OCI-M2 (cell line): ENCODE results near the gene VPREB3.

ENCODE experiments used
- DNase-seq: peaks from one replicate; lab custom pipeline; 2025; ENCODE audit not compliant: unreplicated experiment; lab: John Stamatoyannopoulos, UW

Gene VPREB3

DNA sequence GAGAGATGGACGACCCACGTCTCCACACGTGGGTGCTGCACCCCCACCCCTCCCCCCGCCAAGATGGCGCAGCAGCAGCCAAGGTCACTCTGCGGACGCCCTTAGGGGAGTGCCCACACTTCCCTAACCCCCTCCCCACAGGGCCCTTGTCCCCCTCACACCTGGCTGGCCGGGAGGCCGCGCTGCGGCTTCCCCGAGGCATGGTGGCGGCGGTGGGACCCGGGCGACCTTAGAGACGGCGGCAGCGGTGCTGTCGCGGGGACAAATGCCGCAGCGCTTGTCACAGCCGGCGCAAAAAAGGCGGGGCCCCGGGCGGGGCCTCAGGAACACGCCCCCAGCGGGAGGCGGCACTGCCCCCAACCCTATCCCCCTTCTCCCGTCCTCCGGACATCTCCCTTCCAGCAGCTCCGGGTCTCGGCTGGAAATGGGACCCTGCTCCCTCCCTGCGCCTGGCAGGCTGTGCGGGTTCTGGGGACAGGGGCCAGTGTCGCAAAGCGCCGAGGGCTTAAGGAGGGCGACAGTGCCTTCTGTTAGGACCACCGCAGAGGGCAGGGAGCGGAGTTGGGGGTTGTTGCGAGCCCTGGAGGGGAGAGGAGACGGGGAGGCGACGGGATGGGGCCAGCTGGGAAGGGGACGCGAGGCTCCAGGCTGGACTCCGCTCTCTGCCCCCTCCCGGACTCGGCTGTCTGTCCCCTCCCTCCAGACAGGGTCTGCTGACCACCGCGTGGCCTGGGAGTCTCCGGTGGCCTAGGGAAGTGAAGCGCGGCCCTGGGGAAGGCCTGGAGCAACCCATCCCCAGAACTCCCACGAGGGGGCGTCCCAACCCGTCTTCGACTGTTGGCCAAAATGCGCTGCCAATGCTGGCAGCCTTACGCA, 13.7 kb upstream of the VPREB3 start, which contains the start of gene CHCHD10:
Gene CHCHD10, minus strand, starts transcription at position 300 of the 876 bp plus-strand sequence. Its CDS starts 98 bp downstream, at position 202.
- DNase-seq: no peak

- no peak for DNase-seq
Observed at GRCh38 chr22:23767303-23767672, 13.1 kb upstream of the VPREB3 start.

GRCh38 chr22:23764899-23765881, 11.0 kb upstream of the VPREB3 start:
- no peak for DNase-seq

DNA sequence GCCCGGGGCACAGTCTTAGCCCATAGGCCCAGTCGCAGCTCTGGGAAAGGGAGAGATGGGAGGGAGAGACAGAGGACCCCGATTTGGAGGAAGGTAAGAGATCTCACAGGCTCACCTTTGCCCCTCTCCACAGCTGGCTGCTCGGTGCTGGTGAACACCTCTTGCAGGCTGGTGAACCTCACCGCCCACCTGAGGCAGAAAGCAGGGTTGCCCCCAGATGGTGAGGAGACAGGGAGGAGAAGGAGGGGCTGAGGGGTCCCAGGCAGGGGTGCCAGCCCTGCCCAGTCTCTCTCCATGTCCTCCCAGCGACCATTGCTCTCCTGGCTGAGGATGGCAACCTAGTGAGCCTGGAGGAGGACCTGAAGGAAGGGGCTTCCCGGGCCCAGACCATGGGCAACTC, 9.7 kb upstream of the VPREB3 start:
- no peak for DNase-seq

DNA sequence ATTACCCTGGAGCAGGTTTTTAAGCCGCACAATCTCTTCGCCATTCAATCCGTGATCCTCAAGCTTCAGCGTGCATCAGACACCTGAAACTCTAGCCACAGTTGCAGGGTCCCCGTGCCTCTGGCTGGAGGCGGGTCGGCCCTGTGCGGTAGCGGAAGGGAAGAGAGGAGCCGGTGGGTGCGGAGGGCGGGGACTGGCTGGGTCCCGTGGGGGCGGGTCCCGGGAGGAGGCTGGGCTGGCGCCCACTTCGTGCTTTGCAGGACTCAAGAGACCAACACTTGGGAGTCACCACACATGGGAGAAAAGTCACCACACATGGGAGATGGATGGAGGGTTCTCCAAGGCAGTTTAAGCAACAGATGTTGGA, 9.3 kb upstream of the VPREB3 start:
- DNase-seq: no peak

GRCh38 chr22:23762842-23763578, 8.8 kb upstream of the VPREB3 start, which contains the start of gene C22orf15:
TSS of gene C22orf15 (plus strand) at chr22:23762990. CDS start at chr22:23763307, 317 bp downstream.
- no peak for DNase-seq

DNA sequence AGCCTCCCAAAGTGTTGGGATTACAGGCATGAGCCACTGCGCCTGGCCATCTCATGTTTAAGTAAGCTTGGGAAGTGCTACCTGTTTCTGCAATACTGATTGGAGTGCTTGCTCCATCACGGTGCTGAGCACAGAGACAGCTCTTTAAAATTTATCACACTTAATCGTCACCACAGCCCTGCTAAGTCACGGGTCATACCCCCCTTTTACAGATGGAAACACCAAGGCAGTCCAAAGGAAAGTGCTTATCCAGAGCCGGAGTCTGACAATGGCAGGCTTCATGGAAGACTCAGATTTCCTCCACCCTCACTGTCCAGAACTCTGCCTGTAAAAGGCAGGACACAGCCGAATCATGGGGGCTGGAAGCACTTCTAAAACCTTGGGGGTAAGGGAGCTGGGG, 5.8 kb upstream of the VPREB3 start:
- DNase-seq: no peak

GRCh38 chr22:23759566-23759965, 5.3 kb upstream of the VPREB3 start:
- DNase-seq: no peak

DNA sequence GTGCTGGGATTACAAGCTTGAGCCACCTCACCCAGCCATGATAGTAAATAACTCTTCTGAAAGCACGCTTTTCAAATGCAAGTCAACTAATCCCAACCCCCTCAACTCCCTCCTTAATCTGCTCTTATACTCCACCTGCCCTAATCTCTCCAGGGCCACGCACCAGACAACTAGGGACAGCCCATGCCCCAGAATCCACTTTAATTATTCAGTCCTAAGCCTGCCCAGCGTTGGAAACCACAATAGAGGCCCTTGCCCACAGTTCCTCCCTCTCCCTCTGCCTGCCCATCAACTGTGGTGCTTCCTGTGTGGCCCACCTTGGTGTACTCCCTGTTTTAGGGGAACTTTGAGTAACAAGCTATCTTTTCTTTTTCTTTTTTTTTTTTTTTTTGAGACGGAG, 2.7 kb upstream of the VPREB3 start:
- DNase-seq: no peak

DNA sequence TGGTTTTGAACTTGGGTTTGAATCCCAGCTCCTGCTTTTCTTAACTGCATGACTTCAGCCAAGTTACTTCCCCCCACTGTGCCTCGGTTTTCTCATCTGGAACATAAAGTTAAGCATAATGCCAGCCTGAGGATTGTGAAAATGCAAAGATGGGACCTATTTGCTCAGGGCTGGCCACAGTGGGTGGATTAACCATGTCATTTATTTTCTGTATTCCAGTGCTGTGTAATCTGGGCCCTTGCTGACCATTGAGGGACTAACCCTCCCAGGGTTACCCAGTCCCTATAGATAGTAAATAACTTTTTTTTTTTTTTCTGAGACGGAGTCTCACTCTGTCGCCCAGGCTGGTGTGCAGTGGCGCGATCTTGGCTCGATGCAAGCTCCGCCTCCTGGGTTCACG, 1.5 kb upstream of the VPREB3 start:
- no peak for DNase-seq

DNA sequence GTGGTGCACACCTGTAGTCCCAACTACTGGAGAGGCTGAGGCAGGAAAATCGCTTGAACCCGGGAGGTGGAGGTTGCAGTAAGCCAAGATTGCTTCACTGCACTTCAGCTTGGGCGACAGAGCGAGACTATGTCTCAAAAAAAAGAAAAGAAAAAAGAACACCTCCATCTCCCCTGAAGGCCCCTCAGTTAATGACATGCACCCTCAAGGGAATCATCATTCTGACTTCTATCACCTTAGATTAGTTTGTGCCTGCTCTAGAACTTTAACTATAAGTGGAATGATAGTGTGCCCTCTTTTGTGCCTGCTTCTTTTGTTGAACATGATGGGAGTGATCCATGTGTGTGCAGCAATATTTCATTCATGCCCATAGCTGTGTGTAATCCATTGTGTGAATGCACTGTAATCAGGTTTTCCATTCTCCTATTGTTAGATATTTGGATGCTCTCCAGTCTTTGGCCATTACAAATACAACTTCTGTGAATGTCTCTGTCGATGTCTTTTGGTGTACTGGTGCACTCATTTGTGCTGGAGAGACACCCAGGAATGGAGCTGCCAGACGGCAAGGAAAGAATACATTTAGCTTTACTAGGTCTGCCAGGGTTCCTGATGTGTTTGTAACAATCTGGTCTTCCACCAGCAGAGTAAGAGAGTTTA, 883 bp upstream of the VPREB3 start:
- no peak for DNase-seq

DNA sequence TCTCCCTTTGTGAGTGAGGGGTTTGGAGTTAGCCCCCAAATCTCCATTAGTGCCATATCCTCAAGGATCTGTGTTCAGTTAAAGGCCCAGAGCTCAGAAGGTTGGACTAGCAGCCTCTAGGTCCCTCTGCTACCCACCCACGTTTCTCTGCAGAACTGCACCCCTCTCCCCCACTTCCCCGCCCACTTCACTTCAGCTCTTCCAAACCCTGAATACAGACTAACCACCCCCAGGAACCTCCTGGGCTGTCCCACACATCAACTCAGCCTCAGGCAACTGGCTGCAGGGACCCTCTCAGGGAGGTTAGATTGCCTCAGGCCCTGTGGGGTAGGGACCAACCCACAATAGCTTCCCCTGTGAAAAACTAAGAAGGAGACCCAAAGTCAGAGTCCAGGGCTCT, 840 bp downstream of the VPREB3 start:
- no peak for DNase-seq

DNA sequence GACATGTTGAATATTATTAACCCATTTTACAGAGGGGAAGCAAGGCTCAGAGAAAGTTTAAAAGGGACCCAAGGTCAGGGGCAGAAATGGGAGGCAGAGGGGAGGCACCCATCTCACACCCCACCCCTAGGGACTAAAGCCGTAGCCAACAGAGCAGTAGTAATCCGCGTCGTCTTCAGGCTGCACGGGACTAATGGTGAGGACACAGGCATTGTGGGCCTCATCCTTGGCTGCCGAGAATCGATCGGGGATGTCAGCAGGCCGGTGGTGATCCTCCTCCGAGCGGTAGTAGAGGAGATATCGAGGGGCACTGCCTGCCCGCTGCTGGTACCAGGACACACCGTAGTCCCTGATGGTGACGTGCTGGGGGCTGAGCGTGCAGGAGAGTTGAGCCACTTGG, 1.5 kb downstream of the VPREB3 start:
- no peak for DNase-seq

DNA sequence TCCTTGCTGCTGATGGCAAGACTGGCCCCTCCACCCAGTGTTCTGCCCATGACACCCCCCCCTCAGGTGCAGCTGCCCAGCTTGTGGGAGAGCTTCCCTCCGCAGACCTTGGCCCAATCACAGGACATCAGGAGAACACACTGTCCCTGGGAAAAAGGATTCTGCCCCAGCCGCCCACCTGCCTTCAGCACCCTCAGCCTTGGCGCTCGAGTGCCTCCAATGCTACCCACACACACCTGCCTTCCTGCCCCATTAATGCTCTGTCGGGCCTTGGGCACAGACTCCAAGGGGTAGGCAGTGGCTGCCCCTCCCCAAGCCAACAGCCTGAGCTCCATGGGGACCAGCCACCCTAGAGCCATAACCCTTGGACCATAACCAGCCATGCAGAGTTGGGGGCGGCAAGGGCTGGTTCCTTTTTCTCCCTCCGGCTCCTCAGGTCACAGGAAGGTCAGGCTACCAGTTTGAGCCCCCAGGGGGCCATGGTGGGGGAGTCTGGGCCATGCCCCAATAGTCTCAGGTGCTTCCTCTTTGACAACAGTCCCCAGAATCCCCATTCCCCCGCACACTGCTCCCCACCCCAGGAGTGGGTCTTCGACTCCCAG, 2.0 kb downstream of the VPREB3 start:
- no peak for DNase-seq

DNA sequence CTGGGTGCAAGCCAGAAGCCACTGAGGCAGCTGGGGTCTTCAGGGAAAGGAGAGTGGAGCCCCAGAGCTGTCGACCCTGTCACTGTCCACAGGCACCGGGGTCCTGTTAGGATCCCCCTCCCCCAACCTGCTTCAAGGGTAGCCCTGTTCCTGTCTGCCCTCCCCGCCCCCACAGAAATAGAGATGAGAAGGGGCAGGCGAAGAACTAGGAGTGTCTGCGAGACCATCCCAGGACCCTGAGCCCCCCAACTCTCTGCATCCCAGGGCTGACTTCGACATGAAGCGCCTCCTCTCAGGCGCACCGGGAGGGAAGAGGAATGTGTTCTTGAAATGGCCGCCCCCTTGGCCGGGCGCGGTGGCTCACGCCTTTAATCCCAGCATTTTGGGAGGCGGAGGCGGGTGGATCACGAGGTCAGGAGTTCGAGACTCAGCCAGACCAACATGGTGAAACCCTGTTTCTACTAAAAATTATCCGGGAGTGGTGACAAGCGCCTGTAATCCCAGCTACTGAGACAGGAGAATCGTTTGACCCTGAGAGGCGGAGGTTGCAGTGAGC, 2.7 kb downstream of the VPREB3 start:
- DNase-seq: no peak

- no peak for DNase-seq
Observed at GRCh38 chr22:23750714-23751440, 3.3 kb downstream of the VPREB3 start, which contains the start of gene ZNF70. TSS of gene ZNF70 (minus strand) at chr22:23751112. CDS start at chr22:23745140, 5,972 bp downstream.

GRCh38 chr22:23750367-23750713, 3.9 kb downstream of the VPREB3 start:
- DNase-seq: no peak

DNA sequence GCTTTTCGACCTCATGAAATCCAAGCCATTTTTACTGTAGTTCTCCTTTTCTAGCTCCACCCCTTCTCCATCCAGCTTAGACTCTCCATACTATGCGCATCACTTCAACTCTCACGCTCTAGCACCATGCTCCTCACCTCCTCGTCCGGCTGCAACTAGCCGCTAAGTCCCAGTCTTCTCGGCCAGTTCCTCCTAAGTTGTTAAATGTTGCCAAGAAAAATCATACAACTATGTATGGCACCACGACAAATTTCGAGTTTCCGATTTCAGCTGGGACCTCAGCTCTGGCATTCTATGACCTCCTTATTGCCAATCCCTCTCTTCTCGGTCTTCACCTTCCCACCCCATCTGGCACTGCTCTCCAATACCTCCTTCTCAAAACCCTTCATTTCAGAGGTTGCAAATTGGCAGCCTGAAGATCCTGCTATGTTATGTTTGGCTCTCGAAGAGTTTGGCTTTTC, 4.4 kb downstream of the VPREB3 start:
- DNase-seq: no peak

DNA sequence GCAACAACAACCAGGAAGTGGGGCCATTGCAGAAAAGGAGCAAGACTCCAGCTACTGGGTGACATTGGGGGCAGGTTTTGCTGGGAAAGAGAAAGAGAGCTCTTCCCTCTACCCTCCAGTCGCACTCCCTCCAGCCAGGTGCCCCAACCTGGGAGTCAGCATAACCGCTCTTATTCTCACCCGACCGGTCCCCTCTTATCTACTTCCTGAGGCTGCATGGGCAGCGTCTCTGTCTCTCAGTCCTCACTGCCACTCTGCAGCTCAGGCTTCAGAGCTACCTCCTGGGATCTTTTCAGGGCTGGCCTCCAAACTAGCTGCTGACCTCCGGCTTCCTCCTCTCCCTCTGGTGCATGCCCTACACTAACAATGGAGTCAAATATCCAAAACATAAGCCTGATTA, 8.4 kb downstream of the VPREB3 start:
- DNase-seq: no peak
